22Rv1 (cell line): ENCODE measurements around the gene C1orf35.

Experiments used
- ZFX ChIP-seq: fragments of 450-650 bp; IDR thresholded peaks from 2 replicates; pipeline ENCODE4 v1.6.1; 2017; ENCODE audit warnings: antibody characterized with exemption, borderline replicate concordance
- TF ChIP-seq, protein P1 (sequence below): fragments of 450-650 bp; IDR thresholded peaks from 2 replicates; pipeline ENCODE4 v1.5.1; 2017; ENCODE audit warnings: mild to moderate bottlenecking

DNA sequence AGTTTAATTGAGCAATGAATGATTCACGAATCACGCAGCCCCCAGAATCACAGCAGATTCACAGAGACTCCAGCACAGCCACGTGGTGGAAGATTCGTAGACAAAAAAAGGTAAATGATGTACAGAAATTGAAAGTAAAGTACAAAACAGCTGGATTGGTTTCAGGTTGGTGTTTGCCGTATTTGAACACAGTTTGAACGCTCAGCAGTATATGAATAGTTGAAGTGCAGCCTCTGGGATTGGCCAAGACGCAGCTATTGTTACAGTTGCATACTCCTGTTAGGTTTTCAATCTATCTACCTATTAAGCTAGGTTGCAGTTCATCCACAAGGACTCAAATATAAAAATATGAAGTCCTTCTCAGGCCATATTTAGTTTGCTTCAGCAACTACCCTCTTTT is 9.0 kb upstream of the C1orf35 start:
- TF ChIP-seq, protein P1, sequence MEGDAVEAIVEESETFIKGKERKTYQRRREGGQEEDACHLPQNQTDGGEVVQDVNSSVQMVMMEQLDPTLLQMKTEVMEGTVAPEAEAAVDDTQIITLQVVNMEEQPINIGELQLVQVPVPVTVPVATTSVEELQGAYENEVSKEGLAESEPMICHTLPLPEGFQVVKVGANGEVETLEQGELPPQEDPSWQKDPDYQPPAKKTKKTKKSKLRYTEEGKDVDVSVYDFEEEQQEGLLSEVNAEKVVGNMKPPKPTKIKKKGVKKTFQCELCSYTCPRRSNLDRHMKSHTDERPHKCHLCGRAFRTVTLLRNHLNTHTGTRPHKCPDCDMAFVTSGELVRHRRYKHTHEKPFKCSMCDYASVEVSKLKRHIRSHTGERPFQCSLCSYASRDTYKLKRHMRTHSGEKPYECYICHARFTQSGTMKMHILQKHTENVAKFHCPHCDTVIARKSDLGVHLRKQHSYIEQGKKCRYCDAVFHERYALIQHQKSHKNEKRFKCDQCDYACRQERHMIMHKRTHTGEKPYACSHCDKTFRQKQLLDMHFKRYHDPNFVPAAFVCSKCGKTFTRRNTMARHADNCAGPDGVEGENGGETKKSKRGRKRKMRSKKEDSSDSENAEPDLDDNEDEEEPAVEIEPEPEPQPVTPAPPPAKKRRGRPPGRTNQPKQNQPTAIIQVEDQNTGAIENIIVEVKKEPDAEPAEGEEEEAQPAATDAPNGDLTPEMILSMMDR, result no peak
- no peak for TF ChIP-seq ZFX
